Uterus (tissue), 2 donors: ENCODE data around the gene RBMS3.

Source experiments
- CTCF ChIP-seq, 4 experiments: fragments of 200-600 bp in 2 of 4; fragments of 450-650 bp in 2 of 4; sonication (generic) in 2 of 4; IDR thresholded peaks; one replicate each; pipeline ENCODE4 v1.5.1; 2016 to 2019; ENCODE audit warnings: antibody characterized with exemption in 4 of 4, mild to moderate bottlenecking in 2 of 4, moderate library complexity in 1 of 4
- POLR2A ChIP-seq, 2 donors: fragments of 450-650 bp; IDR thresholded peaks; one replicate each; pipeline ENCODE4 v1.6.1; 2016; ENCODE audit warnings: antibody characterized with exemption in 2 of 2, mild to moderate bottlenecking in 1 of 2, moderate library complexity in 1 of 2

GRCh38 chr3:29512641-29513040 lies 231.8 kb downstream of the RBMS3 start:
- TF ChIP-seq CTCF (IDR thresholded peaks at IDR 0.05) (no peak), POLR2A (IDR thresholded peaks at IDR 0.05) (no peak)
